Vagina (tissue), 2 donors: Measurements from ENCODE around the gene UNKL.

ENCODE experiments used
- POLR2A ChIP-seq, 2 donors: fragments of 450-650 bp; IDR thresholded peaks; one replicate each; pipeline ENCODE4 v1.6.1; 2017; ENCODE audit warnings: antibody characterized with exemption in 2 of 2, mild to moderate bottlenecking in 2 of 2, moderate library complexity in 2 of 2
- TF ChIP-seq, protein P1 (sequence below), 3 experiments: fragments of 450-650 bp in 2 of 3; fragments of 200-600 bp in 1 of 3; sonication (generic) in 1 of 3; IDR thresholded peaks; one replicate each; pipeline ENCODE4 v1.5.1; 2017 to 2019; ENCODE audit warnings: antibody characterized with exemption in 3 of 3, mild to moderate bottlenecking in 2 of 3, moderate library complexity in 2 of 3

GRCh38 chr16:1338119-1338730 is 76.3 kb downstream of the UNKL start:
- TF ChIP-seq, protein P1, sequence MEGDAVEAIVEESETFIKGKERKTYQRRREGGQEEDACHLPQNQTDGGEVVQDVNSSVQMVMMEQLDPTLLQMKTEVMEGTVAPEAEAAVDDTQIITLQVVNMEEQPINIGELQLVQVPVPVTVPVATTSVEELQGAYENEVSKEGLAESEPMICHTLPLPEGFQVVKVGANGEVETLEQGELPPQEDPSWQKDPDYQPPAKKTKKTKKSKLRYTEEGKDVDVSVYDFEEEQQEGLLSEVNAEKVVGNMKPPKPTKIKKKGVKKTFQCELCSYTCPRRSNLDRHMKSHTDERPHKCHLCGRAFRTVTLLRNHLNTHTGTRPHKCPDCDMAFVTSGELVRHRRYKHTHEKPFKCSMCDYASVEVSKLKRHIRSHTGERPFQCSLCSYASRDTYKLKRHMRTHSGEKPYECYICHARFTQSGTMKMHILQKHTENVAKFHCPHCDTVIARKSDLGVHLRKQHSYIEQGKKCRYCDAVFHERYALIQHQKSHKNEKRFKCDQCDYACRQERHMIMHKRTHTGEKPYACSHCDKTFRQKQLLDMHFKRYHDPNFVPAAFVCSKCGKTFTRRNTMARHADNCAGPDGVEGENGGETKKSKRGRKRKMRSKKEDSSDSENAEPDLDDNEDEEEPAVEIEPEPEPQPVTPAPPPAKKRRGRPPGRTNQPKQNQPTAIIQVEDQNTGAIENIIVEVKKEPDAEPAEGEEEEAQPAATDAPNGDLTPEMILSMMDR (IDR thresholded peaks at IDR 0.05), result no peak
- TF ChIP-seq POLR2A (IDR thresholded peaks at IDR 0.05), result no peak
